RWPE1 (cell line): ENCODE results near the gene SLC66A1.

Experiments
- CTCF ChIA-PET: fragments of 350-600 bp; sonication (Branson Sonifier 250); formaldehyde crosslinking; extraction: SDS; loops from one replicate; lab custom pipeline; 2021; lab: Yijun Ruan, JAX
- POLR2A ChIA-PET: fragments of 400-600 bp; formaldehyde crosslinking; extraction: SDS; loops from one replicate; lab custom pipeline; 2020; ENCODE audit warnings: antibody characterized with exemption; ENCODE audit not compliant: low non-redundant PET; lab: Yijun Ruan, JAX
- DNase-seq: peaks from one replicate; pipeline ENCODE4 v3.0.0; 2012; ENCODE audit warnings: low spot score
- H3K27ac ChIP-seq: fragments of 450-650 bp; 2 replicates; pipeline ENCODE4 v1.5.1; 2017
- TF ChIP-seq, protein P1 (sequence below): fragments of 450-650 bp; conservative IDR thresholded peaks from 2 replicates; pipeline ENCODE4 v1.5.1; 2017; ENCODE audit warnings: low read depth, mild to moderate bottlenecking

SLC66A1 gene

DNA sequence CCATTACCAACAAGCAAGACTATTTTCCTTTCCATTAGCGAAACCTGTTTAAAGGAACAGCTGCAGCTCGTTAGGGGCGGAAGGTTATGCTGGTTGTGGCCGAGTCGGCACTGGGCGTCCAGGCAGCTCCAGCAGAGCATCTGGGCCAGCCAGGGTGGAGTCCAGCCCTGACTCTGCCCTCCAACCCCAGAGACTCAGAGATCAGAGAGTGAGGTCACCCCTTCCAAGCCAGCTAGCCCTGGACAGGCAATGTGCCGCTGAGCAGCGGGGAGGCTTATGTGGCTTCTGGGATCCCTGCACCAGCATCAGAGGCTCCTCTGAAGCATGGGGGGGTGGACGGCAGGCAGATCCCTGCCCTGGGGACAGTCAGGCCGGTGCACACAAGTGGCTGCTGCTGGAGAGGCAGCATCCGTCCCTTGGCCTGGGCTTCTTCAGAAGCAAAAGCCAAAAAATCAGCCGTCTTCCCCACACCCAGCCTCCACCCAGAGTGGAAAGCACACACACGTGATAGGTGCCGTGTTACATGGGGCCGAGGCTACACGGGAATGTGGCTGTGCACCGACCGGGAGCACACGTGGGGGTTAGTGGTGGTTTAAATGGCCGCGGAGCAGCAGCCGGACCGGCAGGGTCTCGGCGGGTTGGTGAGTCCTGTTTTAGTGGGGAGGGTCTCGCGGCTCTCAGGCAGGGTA is 30.1 kb downstream of the SLC66A1 start:
- DNase-seq = no peak
- TF ChIP-seq, protein P1, sequence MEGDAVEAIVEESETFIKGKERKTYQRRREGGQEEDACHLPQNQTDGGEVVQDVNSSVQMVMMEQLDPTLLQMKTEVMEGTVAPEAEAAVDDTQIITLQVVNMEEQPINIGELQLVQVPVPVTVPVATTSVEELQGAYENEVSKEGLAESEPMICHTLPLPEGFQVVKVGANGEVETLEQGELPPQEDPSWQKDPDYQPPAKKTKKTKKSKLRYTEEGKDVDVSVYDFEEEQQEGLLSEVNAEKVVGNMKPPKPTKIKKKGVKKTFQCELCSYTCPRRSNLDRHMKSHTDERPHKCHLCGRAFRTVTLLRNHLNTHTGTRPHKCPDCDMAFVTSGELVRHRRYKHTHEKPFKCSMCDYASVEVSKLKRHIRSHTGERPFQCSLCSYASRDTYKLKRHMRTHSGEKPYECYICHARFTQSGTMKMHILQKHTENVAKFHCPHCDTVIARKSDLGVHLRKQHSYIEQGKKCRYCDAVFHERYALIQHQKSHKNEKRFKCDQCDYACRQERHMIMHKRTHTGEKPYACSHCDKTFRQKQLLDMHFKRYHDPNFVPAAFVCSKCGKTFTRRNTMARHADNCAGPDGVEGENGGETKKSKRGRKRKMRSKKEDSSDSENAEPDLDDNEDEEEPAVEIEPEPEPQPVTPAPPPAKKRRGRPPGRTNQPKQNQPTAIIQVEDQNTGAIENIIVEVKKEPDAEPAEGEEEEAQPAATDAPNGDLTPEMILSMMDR = no peak
- H3K27ac ChIP-seq = 0 out of 2 replicates have a peak overlapping the region, but pooled peaks have one; percentile 19
- ChIA-PET POLR2A (no interaction called here), CTCF (interaction anchor here (0.5 to 2.0 kb wide), 7 partner anchors 12 to 1226 kb away, joined by 3 to 6 read pairs (median 4); no protein-coding TSS in a partner anchor)

DNA sequence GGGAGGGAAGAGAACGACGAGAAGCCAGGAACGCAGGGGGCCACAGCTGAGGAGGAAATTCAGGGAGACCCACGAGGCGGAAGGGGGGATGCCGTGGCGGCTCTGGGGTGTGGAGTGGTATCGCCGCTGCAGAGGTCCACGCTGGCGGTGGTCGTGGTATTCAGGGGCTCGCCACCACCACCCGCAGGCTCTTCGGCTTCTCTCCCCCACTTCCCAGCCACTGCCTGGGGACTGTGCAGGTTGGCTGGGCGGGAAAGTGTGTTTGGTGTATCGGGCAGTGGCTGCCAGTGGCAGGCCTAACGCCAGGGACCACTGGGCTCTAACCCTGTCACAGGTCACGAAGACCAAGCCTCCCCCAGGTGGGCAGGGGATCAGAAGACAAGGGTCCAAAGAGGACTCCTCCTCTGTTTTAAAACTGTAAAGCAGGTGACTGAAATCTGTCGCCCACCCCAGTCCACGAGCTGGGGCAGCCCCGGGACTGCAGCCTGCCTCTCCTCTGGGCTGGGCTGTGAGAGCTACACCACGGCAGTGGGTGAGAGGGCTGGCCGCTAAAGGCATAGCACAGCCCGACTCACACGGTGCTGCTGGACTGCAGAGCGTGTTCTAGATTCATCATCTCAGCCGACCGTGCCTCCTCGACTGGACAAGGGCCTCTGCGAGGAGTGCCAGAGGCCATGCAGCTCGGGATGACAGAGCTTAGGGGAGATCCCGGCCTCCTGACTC is 30.9 kb downstream of the SLC66A1 start:
- TF ChIP-seq, protein P1 = no peak
- H3K27ac ChIP-seq = no peak overlapping the region
- DNase-seq = no peak
- ChIA-PET POLR2A (no interaction called here), CTCF (interaction anchor here (1.6 to 1.7 kb wide), 2 partner anchors 18 to 24 kb away, joined by 5 to 6 read pairs; no protein-coding TSS in a partner anchor)

DNA sequence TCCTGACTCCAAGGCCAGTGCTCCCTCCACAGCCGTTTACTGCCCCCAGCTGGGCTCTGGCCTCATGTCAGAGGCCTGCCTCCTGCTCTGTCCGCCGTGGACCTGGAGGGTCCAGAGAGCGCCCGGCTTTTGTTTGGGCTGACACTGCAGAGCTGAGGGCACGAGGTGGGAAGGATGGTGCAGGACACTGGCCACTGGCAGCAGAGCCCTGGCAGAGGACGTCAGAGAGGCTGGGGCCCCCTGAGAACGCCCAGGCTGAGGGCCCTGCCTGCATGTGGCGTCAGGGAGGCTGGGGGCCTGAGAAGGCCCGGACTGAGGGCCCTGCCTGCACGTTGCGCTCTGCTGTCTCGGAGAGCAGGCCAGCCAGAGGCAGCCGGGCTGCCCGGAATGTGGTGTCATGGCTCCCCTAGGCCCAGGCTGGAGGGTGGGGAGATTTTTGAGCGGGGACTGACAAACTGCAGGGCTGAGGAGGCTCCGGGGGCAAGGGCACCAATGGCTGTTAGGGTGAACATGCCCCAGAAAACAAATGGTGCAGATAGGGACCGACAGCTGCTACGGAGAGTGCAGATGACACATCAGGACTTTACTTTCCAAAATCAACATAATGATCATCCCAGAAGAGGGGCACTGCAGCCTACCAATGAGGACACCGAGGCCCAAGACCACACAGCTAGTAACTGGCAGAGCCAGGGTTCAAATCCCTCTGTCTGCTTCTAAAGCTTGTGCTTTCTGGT is 31.7 kb downstream of the SLC66A1 start:
- ChIA-PET POLR2A (no interaction called here), CTCF (interaction anchor here (0.6 to 1.7 kb wide), 8 partner anchors 11 to 1001 kb away, joined by 3 to 7 read pairs (median 3); no protein-coding TSS in a partner anchor)
- TF ChIP-seq, protein P1 = no peak
- DNase-seq = no peak
- no peak overlapping the region; the same call in 1 of the 2 replicates for H3K27ac ChIP-seq

DNA sequence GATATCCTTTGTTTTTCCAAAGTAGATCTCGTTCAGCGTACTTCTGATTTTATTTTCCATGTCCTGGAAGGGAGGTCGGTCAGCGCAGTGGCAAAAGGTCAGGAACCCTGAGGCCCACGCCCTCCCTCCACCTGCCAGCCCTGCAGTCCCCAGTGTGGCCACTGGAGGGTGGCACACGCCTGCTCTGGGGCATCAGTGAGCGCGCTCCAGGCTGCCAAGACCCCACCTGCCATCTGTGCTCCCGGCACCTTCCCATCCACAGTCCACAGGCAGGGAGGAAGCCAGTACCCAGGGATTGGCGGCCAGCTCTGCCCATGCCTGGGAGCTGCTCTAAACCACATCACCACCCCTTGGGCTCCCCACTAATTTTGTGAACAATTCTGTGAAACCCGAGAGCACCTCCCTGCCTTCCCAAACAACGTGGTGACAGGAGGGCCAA is 32.3 kb downstream of the SLC66A1 start:
- POLR2A ChIA-PET = no interaction called here
- DNase-seq = peak; percentile 38
- CTCF ChIA-PET = interaction anchor here (0.7 to 1.7 kb wide), 8 partner anchors 10 to 316 kb away, joined by 3 to 7 read pairs (median 3); no protein-coding TSS in a partner anchor
- TF ChIP-seq, protein P1 = peak; percentile 90
- H3K27ac ChIP-seq = peak overlapping the region; percentile 50

DNA sequence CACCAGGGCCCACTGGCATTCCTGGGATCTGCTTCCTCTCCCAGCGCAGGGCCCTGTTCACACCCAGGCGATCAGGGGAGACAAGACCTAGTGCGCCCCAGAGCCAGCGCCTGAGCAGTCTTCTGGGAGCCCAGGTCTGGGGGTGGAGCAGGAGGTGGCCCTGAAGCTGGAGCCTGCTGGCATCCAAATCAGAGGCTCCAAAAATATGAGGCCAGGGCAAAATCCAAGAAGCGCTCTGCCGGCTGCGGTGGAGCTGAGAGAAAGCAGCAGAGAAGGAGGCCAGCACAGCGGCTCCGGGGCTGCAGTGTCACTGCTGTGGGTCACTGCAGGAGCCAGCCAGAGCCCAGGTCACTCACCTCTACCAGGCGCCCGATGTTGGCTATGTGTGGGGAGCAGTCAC is 32.7 kb downstream of the SLC66A1 start:
- DNase-seq = no peak
- peak overlapping the region; percentile 50 for H3K27ac ChIP-seq
- CTCF ChIA-PET = interaction anchor here (0.6 to 1.7 kb wide), 8 partner anchors 11 to 326 kb away, joined by 3 to 7 read pairs (median 4); no protein-coding TSS in a partner anchor
- TF ChIP-seq, protein P1 = no peak
- POLR2A ChIA-PET = no interaction called here
